Heart left ventricle (tissue), 13 donors: ENCODE data around the gene TFB2M.

Experiments
- POLR2A ChIP-seq, 2 donors: fragments of 450-650 bp; IDR thresholded peaks; one replicate each; pipeline ENCODE4 v1.6.1; 2017; ENCODE audit warnings: antibody characterized with exemption in 2 of 2, mild to moderate bottlenecking in 2 of 2, moderate library complexity in 2 of 2
- TF ChIP-seq, protein P1 (sequence below), 12 donors: fragments of 200-600 bp; sonication (generic) in 4 of 12; IDR thresholded peaks; one replicate each; pipeline versions ENCODE4 v1.5.0 to v1.8.0; 2018 to 2022; ENCODE audit warnings: antibody characterized with exemption in 12 of 12, mild to moderate bottlenecking in 5 of 12
- donor health status: ischemic (EF 13 %, LVEDD 7.1; RV severe dilation, severe dysfunction).
- donor health status: DM: no; HTN: yes; CAD: no.
- donor health status: DM: no; HTN: no; CAD: no.
- donor health status: ischemic (EF 25% LVEDD 6.9; RV normal size, moderate dysfunction).
- donor health status: ischemic (EF 25% LVEDD 5.7; RV mildly dilated, moderate dysfunction).
- donor health status: ischemic (EF 35%, LVEDD 5.7; RV mildly dilated, moderate dysfunction).
- donor health status: nonischemic (EF 11% LVEDD 7.7; RV severe dilation, severe dysfunction).
- donor health status: DM: yes; HTN: yes; CAD: no.
- donor health status: PGD.
- donor health status: ischemic (EF 29% LVEDD 5.4; RV normal size, mild dysfunction).
- donor health status: nonischemic (EF 23%, LVEDD 6.1; RV moderate dilation, normal function).

DNA sequence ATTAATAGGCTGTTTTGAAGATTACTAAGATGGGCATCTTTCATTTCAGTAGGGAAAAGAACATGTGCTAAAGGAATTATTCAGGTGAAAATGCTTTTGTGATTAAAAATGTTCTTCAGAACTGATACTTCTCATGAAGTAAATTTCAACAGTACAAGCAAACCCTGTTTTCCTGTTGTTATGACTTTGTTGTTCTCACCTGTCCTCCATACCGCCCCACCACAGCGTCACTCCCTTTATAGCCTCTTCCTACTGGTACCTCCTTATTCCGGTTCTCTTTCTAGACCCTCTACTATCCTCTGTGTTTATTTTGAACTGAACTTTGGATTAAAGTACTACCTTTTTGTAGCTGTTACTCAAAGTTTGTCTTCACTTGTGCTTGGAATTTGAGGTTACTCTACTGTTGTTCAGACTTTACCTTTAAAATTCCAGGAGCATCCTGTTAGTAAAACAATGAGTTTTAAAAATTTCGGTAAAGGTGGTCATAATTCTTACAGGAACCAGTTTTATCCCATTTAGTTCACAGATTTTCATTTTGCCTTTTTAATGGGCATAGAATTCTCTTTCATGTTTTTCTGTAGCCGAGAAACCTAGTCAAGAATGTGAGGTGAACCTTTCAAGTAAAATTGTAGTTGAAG lies 11.1 kb upstream of the TFB2M start:
- TF ChIP-seq, protein P1, sequence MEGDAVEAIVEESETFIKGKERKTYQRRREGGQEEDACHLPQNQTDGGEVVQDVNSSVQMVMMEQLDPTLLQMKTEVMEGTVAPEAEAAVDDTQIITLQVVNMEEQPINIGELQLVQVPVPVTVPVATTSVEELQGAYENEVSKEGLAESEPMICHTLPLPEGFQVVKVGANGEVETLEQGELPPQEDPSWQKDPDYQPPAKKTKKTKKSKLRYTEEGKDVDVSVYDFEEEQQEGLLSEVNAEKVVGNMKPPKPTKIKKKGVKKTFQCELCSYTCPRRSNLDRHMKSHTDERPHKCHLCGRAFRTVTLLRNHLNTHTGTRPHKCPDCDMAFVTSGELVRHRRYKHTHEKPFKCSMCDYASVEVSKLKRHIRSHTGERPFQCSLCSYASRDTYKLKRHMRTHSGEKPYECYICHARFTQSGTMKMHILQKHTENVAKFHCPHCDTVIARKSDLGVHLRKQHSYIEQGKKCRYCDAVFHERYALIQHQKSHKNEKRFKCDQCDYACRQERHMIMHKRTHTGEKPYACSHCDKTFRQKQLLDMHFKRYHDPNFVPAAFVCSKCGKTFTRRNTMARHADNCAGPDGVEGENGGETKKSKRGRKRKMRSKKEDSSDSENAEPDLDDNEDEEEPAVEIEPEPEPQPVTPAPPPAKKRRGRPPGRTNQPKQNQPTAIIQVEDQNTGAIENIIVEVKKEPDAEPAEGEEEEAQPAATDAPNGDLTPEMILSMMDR (IDR thresholded peaks at IDR 0.05): no peak
- no peak for TF ChIP-seq POLR2A (IDR thresholded peaks at IDR 0.05)
